HG03342 (cell line): ENCODE results near the gene FAM180B.
"Not testable (repeated sequence)": the region's sequence is repeated elsewhere in the genome, so short reads cannot be mapped to it uniquely, and the experiment has no call there.

Experiments
- ATAC-seq: cut with Tn5 transposase; IDR thresholded peaks from one replicate; pipeline ENCODE4 v1.9.1; 2021; ENCODE audit warnings: mild to moderate bottlenecking, moderate library complexity; ENCODE audit not compliant: unreplicated experiment

The FAM180B gene

GRCh38 chr11:47593934-47594855 is 7.7 kb downstream of the FAM180B start, which contains the start of gene C1QTNF4:
Gene C1QTNF4, minus strand, starts transcription at chr11:47594411. Its CDS starts 3,601 bp downstream, at chr11:47590810.
- ATAC-seq, result no peak

- ATAC-seq, result no peak
Measured at GRCh38 chr11:47595029-47595428, 8.6 kb downstream of the FAM180B start.

- ATAC-seq, result no peak
Measured at GRCh38 chr11:47595967-47596366, 9.5 kb downstream of the FAM180B start.

GRCh38 chr11:47599902-47600301 is 13.4 kb downstream of the FAM180B start:
- no peak for ATAC-seq

GRCh38 chr11:47603295-47603694 is 16.8 kb downstream of the FAM180B start:
- ATAC-seq, result no peak

GRCh38 chr11:47605921-47606320 is 19.4 kb downstream of the FAM180B start:
- no peak for ATAC-seq

GRCh38 chr11:47606731-47607130 is 20.3 kb downstream of the FAM180B start:
- no peak for ATAC-seq

- ATAC-seq, result no peak
Measured at GRCh38 chr11:47607380-47607779, 20.9 kb downstream of the FAM180B start.

GRCh38 chr11:47609675-47610074 is 23.2 kb downstream of the FAM180B start:
- ATAC-seq, result no peak

GRCh38 chr11:47611348-47611794 is 24.9 kb downstream of the FAM180B start:
- ATAC-seq, result peak; percentile 81

GRCh38 chr11:47615249-47615648 is 28.8 kb downstream of the FAM180B start:
- ATAC-seq, result no peak

GRCh38 chr11:47616726-47617416 is 30.4 kb downstream of the FAM180B start:
- no peak for ATAC-seq

- no peak for ATAC-seq
Measured at GRCh38 chr11:47617417-47617809, 30.9 kb downstream of the FAM180B start.

GRCh38 chr11:47620836-47621378 is 34.4 kb downstream of the FAM180B start:
- no peak for ATAC-seq

GRCh38 chr11:47626234-47626633 is 39.8 kb downstream of the FAM180B start:
- no peak for ATAC-seq

- no peak for ATAC-seq
Measured at GRCh38 chr11:47628026-47628425, 41.5 kb downstream of the FAM180B start.

- no peak for ATAC-seq
Measured at GRCh38 chr11:47631473-47631872, 45.0 kb downstream of the FAM180B start.

GRCh38 chr11:47636331-47636730 is 49.9 kb downstream of the FAM180B start:
- ATAC-seq, result not testable (repeated sequence)
